H9 (cell line): ENCODE data around the gene PM20D2. TPM values are rescaled to one million over a fixed set of nuclear protein-coding genes. Genes with fewer than 3 reads are reported as not detected.

Experiments used
- DNase-seq: peaks from one replicate; pipeline ENCODE4 v3.0.0-alpha.2; 2017
- H2AFZ ChIP-seq: one replicate; pipeline ENCODE4 v1.6.1; 2013; ENCODE audit warnings: mild to moderate bottlenecking, low read length, control low read depth, moderate library complexity
- H2AK5ac ChIP-seq: 2 replicates; pipeline ENCODE4 v1.6.1; 2013; ENCODE audit warnings: low read length, control low read depth, mixed read lengths; ENCODE audit not compliant: insufficient read length
- H2BK120ac ChIP-seq: one replicate; pipeline ENCODE4 v1.6.1; 2013; ENCODE audit warnings: low read depth, mild to moderate bottlenecking, low read length, control low read depth, inconsistent platforms; ENCODE audit not compliant: poor library complexity, severe bottlenecking
- H2BK12ac ChIP-seq: 2 replicates; pipeline ENCODE4 v1.6.1; 2013; ENCODE audit warnings: low read length, control low read depth, mixed read lengths, low read depth; ENCODE audit not compliant: insufficient read length
- H2BK15ac ChIP-seq: 2 replicates; pipeline ENCODE4 v1.6.1; 2013; ENCODE audit warnings: low read depth, low read length, control low read depth
- H2BK20ac ChIP-seq: one replicate; pipeline ENCODE4 v1.6.1; 2013; ENCODE audit warnings: low read depth, mild to moderate bottlenecking, low read length, control low read depth, inconsistent platforms; ENCODE audit not compliant: poor library complexity, severe bottlenecking
- H2BK5ac ChIP-seq: 2 replicates; pipeline ENCODE4 v1.6.1; 2013; ENCODE audit warnings: low read length, control low read depth, mixed read lengths; ENCODE audit not compliant: insufficient read length
- H3K14ac ChIP-seq: 2 replicates; pipeline ENCODE4 v1.6.1; 2013; ENCODE audit warnings: low read length, control low read depth; ENCODE audit not compliant: insufficient read depth
- H3K18ac ChIP-seq: 2 replicates; pipeline ENCODE4 v1.6.1; 2013; ENCODE audit warnings: low read depth, mild to moderate bottlenecking, mixed read lengths, low read length, control low read depth; ENCODE audit not compliant: insufficient read length
- H3K23ac ChIP-seq: 2 replicates; pipeline ENCODE4 v1.6.1; 2013; ENCODE audit warnings: low read length, control low read depth, mixed read lengths, low read depth; ENCODE audit not compliant: insufficient read length
- H3K23me2 ChIP-seq: 2 replicates; pipeline ENCODE4 v1.6.1; 2013; ENCODE audit warnings: low read depth, mild to moderate bottlenecking, mixed read lengths, low read length, control low read depth; ENCODE audit not compliant: insufficient read length, poor library complexity, severe bottlenecking
- H3K27ac ChIP-seq: 2 replicates; pipeline ENCODE4 v1.5.1; 2013; ENCODE audit warnings: low read length, control low read depth, mixed read lengths, low read depth; ENCODE audit not compliant: insufficient read length
- H3K27me3 ChIP-seq: 2 replicates; pipeline ENCODE4 v1.6.1; 2013; ENCODE audit warnings: low read length, control low read depth, inconsistent platforms; ENCODE audit not compliant: insufficient read depth
- H3K4ac ChIP-seq: 2 replicates; pipeline ENCODE4 v1.6.1; 2013; ENCODE audit warnings: low read depth, mild to moderate bottlenecking, control low read depth, inconsistent platforms, low read length, moderate library complexity
- H3K4me1 ChIP-seq: 2 replicates; pipeline ENCODE4 v1.6.1; 2013; ENCODE audit warnings: low read length, control low read depth, inconsistent platforms; ENCODE audit not compliant: insufficient read depth
- H3K4me2 ChIP-seq: 2 replicates; pipeline ENCODE4 v1.6.1; 2013; ENCODE audit warnings: low read length, control low read depth, mixed read lengths; ENCODE audit not compliant: insufficient read length, insufficient read depth
- H3K56ac ChIP-seq: 2 replicates; pipeline ENCODE4 v1.6.1; 2013; ENCODE audit warnings: low read depth, mild to moderate bottlenecking, mixed read lengths, low read length, control low read depth; ENCODE audit not compliant: insufficient read length
- H3K79me1 ChIP-seq: 2 replicates; pipeline ENCODE4 v1.6.1; 2013; ENCODE audit warnings: low read depth, mild to moderate bottlenecking, moderate library complexity, low read length, control low read depth, inconsistent platforms; ENCODE audit not compliant: insufficient read depth, poor library complexity, severe bottlenecking
- H3K79me2 ChIP-seq: 2 replicates; pipeline ENCODE4 v1.6.1; 2013; ENCODE audit warnings: low read length, control low read depth, inconsistent platforms; ENCODE audit not compliant: insufficient read depth
- H3K9ac ChIP-seq: 2 replicates; pipeline ENCODE4 v1.6.1; 2013; ENCODE audit warnings: low read length, control low read depth, mixed read lengths; ENCODE audit not compliant: insufficient read length; ENCODE audit errors: extremely low read depth
- H3K9me3 ChIP-seq: one replicate; pipeline ENCODE4 v1.6.1; 2013; ENCODE audit warnings: low read depth, low read length, inconsistent platforms; ENCODE audit not compliant: control insufficient read depth
- H3T11ph ChIP-seq: one replicate; pipeline ENCODE4 v1.6.1; 2013; ENCODE audit warnings: mild to moderate bottlenecking, low read length, control low read depth, inconsistent platforms
- H4K20me1 ChIP-seq: one replicate; pipeline ENCODE4 v1.6.1; 2013; ENCODE audit not compliant: control insufficient read depth, insufficient read length, insufficient read depth
- H4K5ac ChIP-seq: 2 replicates; pipeline ENCODE4 v1.6.1; 2013; ENCODE audit warnings: low read depth, mild to moderate bottlenecking, mixed read lengths, low read length, control low read depth; ENCODE audit not compliant: insufficient read length
- H4K8ac ChIP-seq: replicated peaks from 2 replicates; pipeline ENCODE4 v1.6.1; 2013; ENCODE audit warnings: low read length, control low read depth, mixed read lengths, low read depth; ENCODE audit not compliant: insufficient read length
- H4K91ac ChIP-seq: 2 replicates; pipeline ENCODE4 v1.6.1; 2013; ENCODE audit warnings: low read depth, mild to moderate bottlenecking, moderate library complexity, mixed read lengths, low read length, control low read depth; ENCODE audit not compliant: insufficient read length
- H3K27ac Mint-ChIP-seq, 3 experiments: 2 replicates in 2 of 3; 3 replicates in 1 of 3; pipeline ENCODE4 v1.8.0; 2020 to 2021; ENCODE audit warnings: mixed read lengths in 3 of 3, mild to moderate bottlenecking in 1 of 3, moderate library complexity in 1 of 3
- H3K27me3 Mint-ChIP-seq: 2 replicates; pipeline ENCODE4 v1.8.0; 2021; ENCODE audit warnings: low read depth, mild to moderate bottlenecking, moderate library complexity, mixed read lengths
- H3K36me3 Mint-ChIP-seq, 3 experiments: 2 replicates in 2 of 3; 3 replicates in 1 of 3; pipeline ENCODE4 v1.8.0; 2020 to 2021; ENCODE audit warnings: low read depth in 3 of 3, mixed read lengths in 3 of 3; ENCODE audit not compliant: insufficient read depth in 1 of 3
- H3K4me1 Mint-ChIP-seq, 2 experiments: 2 replicates each; pipeline ENCODE4 v1.8.0; 2020; ENCODE audit warnings: mixed read lengths in 2 of 2
- H3K4me3 Mint-ChIP-seq, 2 experiments: 2 replicates in 1 of 2; 3 replicates in 1 of 2; pipeline ENCODE4 v1.8.0; 2020 to 2021; ENCODE audit warnings: mild to moderate bottlenecking in 2 of 2, mixed read lengths in 2 of 2, moderate library complexity in 1 of 2
- H3K9me3 Mint-ChIP-seq, 2 experiments: 2 replicates in 1 of 2; 3 replicates in 1 of 2; pipeline ENCODE4 v1.8.0; 2020; ENCODE audit warnings: mild to moderate bottlenecking in 2 of 2, mixed read lengths in 2 of 2, moderate library complexity in 1 of 2
- CTCF ChIP-seq: fragments of 200-600 bp; sonication (generic); conservative IDR thresholded peaks from 3 replicates; pipeline ENCODE4 v1.8.0; 2021; ENCODE audit warnings: antibody characterized with exemption, mild to moderate bottlenecking
- WGBS: extraction: QIAGEN DNeasy Blood & Tissue Kit; methylation state at CpG from one replicate; pipeline ENCODE4 v1.1.7; 2013; ENCODE audit warnings: missing lambda C conversion rate, low lambda C conversion rate, mixed read lengths; ENCODE audit not compliant: insufficient read length; ENCODE audit errors: extremely low coverage; 5-methylcytosine and 5-hydroxymethylcytosine counted together
- total RNA-seq: library from RNA; stranded (reverse); gene quantifications from 2 replicates; pipeline ENCODE4 v1.2.1, GENCODE V29; 2021

The PM20D2 gene
- total RNA-seq, 1 experiment from 2014 or later = 8.3 TPM

GRCh38 chr6:89162047-89162371 lies 16.2 kb downstream of the PM20D2 start:
- Histone ChIP-seq H3K27ac (no peak overlapping the region), H3K18ac (no peak overlapping the region), H3K14ac (no peak overlapping the region), H2AK5ac (no peak overlapping the region), H3K9me3 (no peaks in the 10 kb centered on the region), H2BK120ac (no peak overlapping the region), H3K4me1 (no peaks in the 10 kb centered on the region), H2BK20ac (no peak overlapping the region), H3K56ac (no peak overlapping the region), H3K79me1 (no peaks in the 10 kb centered on the region), H2BK5ac (no peak overlapping the region), H4K20me1 (no peaks in the 10 kb centered on the region), H3K4me2 (no peak overlapping the region), H4K91ac (no peak overlapping the region), H3K23ac (no peak overlapping the region), H3K23me2 (no peaks in the 10 kb centered on the region), H3K9ac (no peak overlapping the region), H4K8ac (no peak overlapping the region), H4K5ac (no peak overlapping the region), H2BK15ac (no peak overlapping the region), H3K27me3 (no peaks in the 10 kb centered on the region), H3T11ph (no peak overlapping the region), H2BK12ac (no peak overlapping the region), H2AFZ (no peak overlapping the region), H3K4ac (no peak overlapping the region), H3K79me2 (no peaks in the 10 kb centered on the region)
- TF ChIP-seq CTCF = no peak
- Mint-ChIP-seq H3K27me3 (no peaks in the 10 kb centered on the region), H3K4me3 (no peak overlapping the region), H3K36me3 (peaks cover 0 to 6% (median 0%) of the 10 kb centered on the region in 3 experiments; a peak in 2 of 7 replicates), H3K4me1 (peaks cover 4% of the 10 kb centered on the region in 2 experiments), H3K9me3 (no peaks in the 10 kb centered on the region), H3K27ac (0 out of 7 replicates have a peak overlapping the region, but pooled peaks of 1 of the 3 experiments have one; percentile 37)
- WGBS = no CpG with 5 or more reads among the region's 4 CpGs
- no peak for DNase-seq
